ENCODE measurements around the gene MYL3. TPM values are rescaled to one million over a fixed set of nuclear protein-coding genes. Genes with fewer than 3 reads are reported as not detected.

The MYL3 gene
- total and polyA plus RNA-seq, 2 of the 4 experiments (the other 2 are of a cell fraction), result 0.09 TPM; not detected in 1

- Histone ChIP-seq H3K4me2 (ENCODE audit: low read depth, low read length) (no peak overlapping the region), H4K91ac (ENCODE audit: insufficient read depth, low read depth, low read length) (no peak overlapping the region), H2BK15ac (ENCODE audit: low read depth, low read length) (no peak overlapping the region), H3K4me3 (ENCODE audit: insufficient read depth, low read depth, low read length) (no peak overlapping the region), H4K8ac (ENCODE audit: low read depth in 2 of 2, low read length in 2 of 2) (no peak overlapping the region), H2BK20ac (ENCODE audit: low read depth, low read length) (no peak overlapping the region), H3K9me1 (ENCODE audit: insufficient read depth, low read length) (no peaks in the 10 kb centered on the region), H3K23ac (ENCODE audit: low read depth, low read length) (no peak overlapping the region), H3K79me1 (ENCODE audit: low read depth in 1 of 2, low read length in 2 of 2) (no peaks in the 10 kb centered on the region), H3K36me3 (ENCODE audit: control insufficient read depth, insufficient read depth, low read length) (no peaks in the 10 kb centered on the region), H3K4ac (ENCODE audit: low read depth, low read length) (no peak overlapping the region), H2AK9ac (replicated peaks; ENCODE audit: low read depth, low read length, poor library complexity) (no peak overlapping the region), H2BK5ac (ENCODE audit: low read depth, low read length, poor library complexity, severe bottlenecking) (no peak overlapping the region), H3K14ac (replicated peaks; ENCODE audit: low read depth, low read length) (no peak overlapping the region), H3K4me1 (ENCODE audit: control insufficient read depth, insufficient read depth, low read length) (no peaks in the 10 kb centered on the region), H3K9me3 (ENCODE audit: control insufficient read depth, insufficient read depth, low read length) (no peaks in the 10 kb centered on the region), H4K20me1 (ENCODE audit: insufficient read depth, low read length) (peaks cover 4% of the 10 kb centered on the region; the same call in 1 of the 2 replicates), H3K27ac (ENCODE audit: insufficient read depth, low read length) (no peak overlapping the region), H2BK120ac (ENCODE audit: low read depth, low read length) (no peak overlapping the region), H2AFZ (replicated peaks; ENCODE audit: low read length, poor library complexity) (no peak overlapping the region), H3K9ac (ENCODE audit: low read depth, low read length) (no peak overlapping the region), H3K27me3 (ENCODE audit: control insufficient read depth, insufficient read depth, low read length) (peaks cover 14% of the 10 kb centered on the region), H2AK5ac (ENCODE audit: low read depth, low read length) (no peak overlapping the region), H4K5ac (ENCODE audit: low read depth, low read length) (no peak overlapping the region), H3K56ac (ENCODE audit: extremely low read depth, insufficient read depth, low read length) (no peak overlapping the region), H3K18ac (ENCODE audit: low read depth, low read length) (no peak overlapping the region)
- dilution Hi-C loops (cut with HindIII; ENCODE audit: low sequenced_read_pairs, unreplicated experiment), result no loop called here
- 65% methylated on average over 8 of the region's 15 CpGs; no CpG with 5 or more reads in 1 of the 2 experiments for WGBS, 2 experiments (ENCODE audit: extremely low coverage in 2 of 2, insufficient read length in 1 of 2)
- no peak for DNase-seq
- POLR2A ChIA-PET (ENCODE audit: unreplicated experiment), result no interaction called here
- in situ Hi-C loops (cut with MboI; ENCODE audit: low sequenced_read_pairs), result loop anchor here (5.0 to 25.0 kb wide), 2 partner anchors 196 to 411 kb away; partner anchors contain the start of genes RTP3 and TMIE
- no peak for ATAC-seq (ENCODE audit: low read depth)
- CTCF ChIA-PET, result no interaction called here
- intact Hi-C loops (cut with micrococcal nuclease), result no loop called here
- no peak for TF ChIP-seq RAD21 (IDR thresholded peaks at IDR 0.05; ENCODE audit: low read length)
- no peak for TF ChIP-seq CTCF (conservative IDR thresholded peaks at IDR 0.05; ENCODE audit: low read depth, low read length)
- TF ChIP-seq CEBPB (IDR thresholded peaks at IDR 0.05; ENCODE audit: low read depth, low read length), result no peak
- TF ChIP-seq BHLHE40 (IDR thresholded peaks at IDR 0.05; ENCODE audit: low read depth, low read length), result no peak
- TF ChIP-seq ELK1 (IDR thresholded peaks at IDR 0.05; ENCODE audit: borderline replicate concordance, low read depth, low read length), result no peak
- TF ChIP-seq RFX5 (IDR thresholded peaks at IDR 0.05; ENCODE audit: low read depth, low read length), result no peak
- no peak for TF ChIP-seq USF2 (IDR thresholded peaks at IDR 0.05; ENCODE audit: low read depth, low read length)
- TF ChIP-seq RCOR1 (IDR thresholded peaks at IDR 0.05; ENCODE audit: insufficient replicate concordance, low read length), result no peak
- no peak for TF ChIP-seq MAZ (IDR thresholded peaks at IDR 0.05; ENCODE audit: borderline replicate concordance, low read depth, low read length)
- no peak for TF ChIP-seq MXI1 (IDR thresholded peaks at IDR 0.05; ENCODE audit: borderline replicate concordance, low read depth, low read length)
- TF ChIP-seq FOS (IDR thresholded peaks at IDR 0.05; ENCODE audit: low read depth, low read length), result no peak
- no peak for TF ChIP-seq CHD1 (IDR thresholded peaks at IDR 0.05; ENCODE audit: low read depth, low read length)
- TF ChIP-seq NFE2L2 (IDR thresholded peaks at IDR 0.05; ENCODE audit: low read depth, low read length), result no peak
- TF ChIP-seq MAFK (IDR thresholded peaks at IDR 0.05; ENCODE audit: low read depth, low read length), result no peak
- TF ChIP-seq POLR2A (IDR thresholded peaks at IDR 0.05; ENCODE audit: low read depth, low read length), result no peak
- TF ChIP-seq SMC3 (IDR thresholded peaks at IDR 0.05; ENCODE audit: low read depth, low read length), result no peak
- BruUV-seq (replicated peaks), result no TSS peak
These were observed 34.6 kb upstream of the MYL3 start for GRCh38 chr3:46897829-46898320.
